ENCODE measurements around the gene PODXL2. TPM values are rescaled to one million over a fixed set of nuclear protein-coding genes. Genes with fewer than 3 reads are reported as not detected.

The PODXL2 gene
- total and polyA plus RNA-seq, 2 of the 8 experiments (the other 6 are each of a cell fraction or from before 2014, with no cell fraction given): 27.6 to 31.6 TPM

DNA sequence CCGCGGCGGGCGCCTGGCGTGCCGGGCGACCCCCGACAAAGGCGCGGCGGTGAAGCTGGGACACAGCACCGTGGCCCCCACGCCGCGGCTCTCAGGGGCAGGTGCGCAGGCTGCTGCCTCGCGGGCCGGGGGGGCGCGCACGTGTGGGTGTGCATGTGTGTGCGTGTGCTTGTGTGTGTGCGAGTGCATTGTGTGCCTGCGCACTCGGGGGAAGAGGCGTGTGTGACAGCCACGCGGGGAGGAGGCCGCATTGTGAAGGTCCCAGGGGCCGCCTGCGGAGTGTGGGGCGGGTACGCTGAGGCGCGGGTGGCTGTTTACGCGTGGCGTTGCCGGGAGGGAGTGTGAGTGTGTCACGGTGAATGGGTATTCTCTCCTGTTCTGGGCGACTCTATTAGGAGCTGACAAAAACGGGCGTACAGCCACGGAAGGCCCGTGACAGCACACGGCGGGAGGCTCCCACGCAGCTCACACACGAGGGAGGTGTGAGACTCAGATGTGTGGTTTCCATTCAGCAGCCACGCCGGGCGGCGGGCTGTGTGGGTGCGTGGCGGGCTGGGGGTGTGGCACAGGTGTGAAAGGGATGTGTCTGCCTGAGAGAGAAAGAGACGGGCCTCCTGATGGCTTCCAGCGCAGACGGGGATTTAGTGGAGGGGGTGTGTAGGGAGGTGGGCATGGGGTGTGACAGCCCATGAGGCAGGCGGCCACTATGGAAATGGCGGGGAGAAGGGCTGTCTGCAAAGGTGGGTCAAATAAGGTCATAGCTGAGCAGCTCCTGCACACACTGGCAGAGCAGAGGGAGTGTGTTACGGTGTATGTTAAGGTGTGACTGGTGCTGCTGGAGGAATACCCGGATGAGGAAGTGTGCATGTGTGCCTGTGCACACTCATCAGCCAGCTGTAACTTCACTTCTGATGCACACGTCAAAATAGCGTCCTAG is 750 bp downstream of the PODXL2 start:
- H3K79me1 ChIP-seq (ENCODE audit: low read depth, low read length): no peaks in the 10 kb centered on the region
- no peak overlapping the region for H2BK20ac ChIP-seq (ENCODE audit: low read length)
- no peak overlapping the region for H2BK120ac ChIP-seq (replicated peaks; ENCODE audit: low read depth, low read length)
- no peak overlapping the region; the same call in 1 of the 2 replicates for H3K18ac ChIP-seq (ENCODE audit: extremely low read depth, low read length)
- no peak for DNase-seq (ENCODE audit: low read depth in 1 of 2, low spot score in 2 of 2)
- 0 out of 2 replicates have a peak overlapping the region, but pooled peaks have one; percentile 82 for H2BK15ac ChIP-seq (ENCODE audit: low read length)
- FAIRE-seq: no peak
- POLR2A ChIA-PET (ENCODE audit: partially characterized antibody): interaction anchor here (0.7 to 3.8 kb wide), 9 partner anchors 8 to 280 kb away, joined by 3 to 24 read pairs (median 3); partner anchors contain the start of gene MCM2
- H3K14ac ChIP-seq (ENCODE audit: insufficient read length): no peak overlapping the region
- H3K27ac ChIP-seq (ENCODE audit: low read depth, low read length): no peak overlapping the region
- peak overlapping the region; percentile 61 for H4K91ac ChIP-seq (replicated peaks; ENCODE audit: insufficient read length, low read length)
- CTCF ChIA-PET (ENCODE audit: partially characterized antibody): interaction anchor here (1.2 kb wide), 1 partner anchor 54 kb away, joined by 4 read pairs; no protein-coding TSS in a partner anchor
- no peak overlapping the region for H3K23ac ChIP-seq (ENCODE audit: insufficient read length)
- H2AK5ac ChIP-seq (ENCODE audit: low read depth, low read length): no peak overlapping the region
- no peaks in the 10 kb centered on the region for H3K79me2 ChIP-seq (ENCODE audit: control insufficient read depth in 1 of 2, insufficient read depth in 2 of 2, low read length in 2 of 2)
- H4K8ac ChIP-seq (ENCODE audit: extremely low read depth, insufficient read depth, low read length): peak overlapping the region; percentile 40; the same call in 1 of the 2 replicates
- peaks cover 3% of the 10 kb centered on the region; the same call in 1 of the 2 replicates for H3K23me2 ChIP-seq (ENCODE audit: low read depth, low read length)
- no peak overlapping the region for H2BK5ac ChIP-seq (ENCODE audit: low read depth, low read length)
- peaks cover 13 to 34% (median 29%) of the 10 kb centered on the region in 4 experiments for H3K27me3 ChIP-seq (replicated peaks in 1 of 4; ENCODE audit: control insufficient read depth in 3 of 4, extremely low read depth in 1 of 4, insufficient read depth in 3 of 4, low read length in 3 of 4)
- H2AFZ ChIP-seq (ENCODE audit: low read length): no peak overlapping the region
- no peak overlapping the region for H3K4ac ChIP-seq (replicated peaks; ENCODE audit: insufficient read length, low read depth, low read length)
- H3K4me1 ChIP-seq (replicated peaks in 1 of 4; ENCODE audit: control insufficient read depth in 3 of 4, insufficient read depth in 4 of 4, low read length in 3 of 4): peaks cover 0 to 7% (median 3%) of the 10 kb centered on the region in 4 experiments; a peak in 5 of 7 replicates
- TF ChIP-seq SIN3A (conservative IDR thresholded peaks at IDR 0.05 in 1 of 2, IDR thresholded peaks at IDR 0.05 in 1 of 2; ENCODE audit: low read depth in 1 of 2, low read length in 2 of 2): peak in 1 of 2 experiments; percentile 37; a peak in 1 of 4 replicates
- TF ChIP-seq MAX (IDR thresholded peaks at IDR 0.05): peak; percentile 58
- peak; percentile 49; the same call in 1 of the 2 replicates for TF ChIP-seq E2F6 (IDR thresholded peaks at IDR 0.05)
- TF ChIP-seq PHF8 (conservative IDR thresholded peaks at IDR 0.05; ENCODE audit: low read depth, low read length): peak; percentile 13; the same call in 1 of the 2 replicates
- TF ChIP-seq RNF2 (IDR thresholded peaks at IDR 0.05; ENCODE audit: borderline replicate concordance, low read depth, low read length, missing control alignments, poor library complexity, severe bottlenecking): no peak
- peak; percentile 81 for TF ChIP-seq KDM4A (IDR thresholded peaks at IDR 0.05; ENCODE audit: low read depth, low read length, severe bottlenecking)
- no peak for TF ChIP-seq SIX5 (IDR thresholded peaks at IDR 0.05; ENCODE audit: low read depth, low read length)
- peak; percentile 7; the same call in 1 of the 2 replicates for TF ChIP-seq BACH1 (IDR thresholded peaks at IDR 0.05; ENCODE audit: low read length)
- H4K20me1 ChIP-seq (replicated peaks in 1 of 2; ENCODE audit: control insufficient read depth in 1 of 2, insufficient read depth in 2 of 2, low read length in 2 of 2): peaks cover 6 to 9% of the 10 kb centered on the region in 2 experiments
- 52% methylated on average over 52 of the region's 65 CpGs; no CpG with 5 or more reads in 1 of the 2 experiments for WGBS, 2 experiments (ENCODE audit: extremely low coverage in 1 of 2, insufficient coverage in 1 of 2, insufficient read length in 1 of 2, insufficient replicate concordance in 2 of 2, low coverage in 1 of 2, low lambda C conversion rate in 2 of 2, missing lambda C conversion rate in 1 of 2)
- peak overlapping the region; percentile 44 to 72 (median 56) for H3K4me3 ChIP-seq (ENCODE audit: extremely low read depth in 1 of 4, insufficient read depth in 2 of 4, low read depth in 3 of 4, low read length in 4 of 4)
- no peak overlapping the region for H4K5ac ChIP-seq (ENCODE audit: insufficient read length, low read depth, low read length)
- peaks cover 7 to 9% of the 10 kb centered on the region in 2 experiments for H3K9me3 ChIP-seq (ENCODE audit: insufficient read depth in 2 of 2, low read depth in 1 of 2, low read length in 1 of 2)
- H3K9ac ChIP-seq (replicated peaks in 1 of 4; ENCODE audit: extremely low read depth in 1 of 4, low read depth in 3 of 4, low read length in 3 of 4): no peak overlapping the region; a peak in 1 of 7 replicates
- no peak overlapping the region for H3K56ac ChIP-seq (replicated peaks; ENCODE audit: insufficient read length, low read depth, low read length)
- peaks cover 0 to 6% (median 0%) of the 10 kb centered on the region in 4 experiments; a peak in 2 of 8 replicates for H3K36me3 ChIP-seq (ENCODE audit: control insufficient read depth in 2 of 4, insufficient read depth in 4 of 4, low read length in 3 of 4)
- H2BK12ac ChIP-seq (ENCODE audit: low read depth, low read length): no peak overlapping the region
- H3K4me2 ChIP-seq (ENCODE audit: insufficient read depth in 1 of 2, low read depth in 2 of 2, low read length in 2 of 2): peak overlapping the region; percentile 76 to 94

Measured in H1 (cell line).